Measurements from ENCODE around the gene CYTH4. TPM values are rescaled to one million over a fixed set of nuclear protein-coding genes. Genes with fewer than 3 reads are reported as not detected.

Gene CYTH4
- total and polyA plus RNA-seq, 2 of the 13 experiments (the other 11 are each of a cell fraction or from before 2014, with no cell fraction given): not detected

DNA sequence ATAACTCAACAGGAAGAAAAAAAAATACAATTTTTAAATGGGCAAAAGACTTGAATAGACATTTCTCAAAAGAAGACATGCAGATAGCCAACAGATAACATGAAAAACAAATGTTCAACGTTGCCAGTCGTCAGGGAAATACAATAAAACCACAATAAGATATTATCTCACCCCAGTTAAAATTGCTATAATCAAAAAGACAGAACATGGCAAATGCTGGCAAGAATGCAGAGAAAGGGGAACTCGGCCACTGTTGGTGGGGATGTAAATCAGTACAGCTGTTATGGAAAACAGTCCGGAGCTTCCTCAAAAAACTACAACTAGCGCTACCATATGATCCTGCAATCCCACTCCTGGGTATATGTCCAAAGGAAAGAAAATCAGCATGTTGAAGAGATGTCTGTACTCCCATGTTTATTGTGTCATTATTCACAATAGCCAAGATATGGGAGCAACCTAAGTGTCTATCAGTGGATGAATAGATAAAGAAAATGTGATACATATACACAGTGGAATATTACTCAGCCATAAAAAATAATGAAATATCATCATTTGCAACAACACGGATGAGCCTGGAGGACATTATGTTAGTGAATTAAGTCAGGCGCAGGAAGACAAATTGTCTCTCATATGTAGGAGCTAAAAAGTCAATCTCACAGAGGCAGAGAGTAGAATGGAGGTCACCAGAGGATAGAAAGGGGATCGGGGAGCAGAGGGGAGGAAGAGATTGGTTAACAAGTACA is 12.2 kb upstream of the CYTH4 start:
- H3K79me2 ChIP-seq (ENCODE audit: insufficient read depth, low read length): no peaks in the 10 kb centered on the region
- no peak overlapping the region for H2AFZ ChIP-seq (ENCODE audit: low read length)
- H3K27me3 ChIP-seq (ENCODE audit: control insufficient read depth in 1 of 2, insufficient read depth in 2 of 2, low read length in 2 of 2): peaks cover 3 to 48% of the 10 kb centered on the region in 2 experiments; a peak in 4 of 5 replicates
- POLR2A ChIA-PET: no interaction called here
- intact Hi-C loops (cut with micrococcal nuclease; ENCODE audit: unreplicated experiment) (loop anchor here (5.0 kb wide), 1 partner anchor 187 kb away; no protein-coding TSS in a partner anchor), in situ Hi-C loops (cut with HindIII; ENCODE audit: extremely low pct_ligation_motif_present, low pct_unique_long_range_greater_than_20kb) (no loop called here)
- no peak for DNase-seq (ENCODE audit: low spot score)
- H3K4me1 ChIP-seq (ENCODE audit: insufficient read depth, low read length): 0 out of 2 replicates have a peak, but pooled peaks cover 6% of the 10 kb centered on the region
- TF ChIP-seq, protein P1, sequence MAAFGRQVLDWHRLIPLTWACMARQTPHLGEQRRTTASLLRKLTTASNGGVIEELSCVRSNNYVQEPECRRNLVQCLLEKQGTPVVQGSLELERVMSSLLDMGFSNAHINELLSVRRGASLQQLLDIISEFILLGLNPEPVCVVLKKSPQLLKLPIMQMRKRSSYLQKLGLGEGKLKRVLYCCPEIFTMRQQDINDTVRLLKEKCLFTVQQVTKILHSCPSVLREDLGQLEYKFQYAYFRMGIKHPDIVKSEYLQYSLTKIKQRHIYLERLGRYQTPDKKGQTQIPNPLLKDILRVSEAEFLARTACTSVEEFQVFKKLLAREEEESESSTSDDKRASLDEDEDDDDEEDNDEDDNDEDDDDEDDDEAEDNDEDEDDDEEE (CRISPR knock-in tag; IDR thresholded peaks at IDR 0.05): no peak
- TF ChIP-seq ZKSCAN8 (CRISPR knock-in tag; IDR thresholded peaks at IDR 0.05; ENCODE audit: borderline replicate concordance) (no peak), KDM6A (CRISPR knock-in tag; IDR thresholded peaks at IDR 0.05; ENCODE audit: low read depth) (no peak), TFDP2 (CRISPR knock-in tag; IDR thresholded peaks at IDR 0.05) (no peak), KLF15 (CRISPR knock-in tag; IDR thresholded peaks at IDR 0.05; ENCODE audit: borderline replicate concordance) (no peak), U2AF1 (optimal IDR thresholded peaks at IDR 0.05; ENCODE audit: low read depth, low read length) (no peak), ZNF83 (CRISPR knock-in tag; IDR thresholded peaks at IDR 0.05; ENCODE audit: borderline replicate concordance) (no peak), GRHL1 (CRISPR knock-in tag; conservative IDR thresholded peaks at IDR 0.05) (no peak), NCOA1 (CRISPR knock-in tag; IDR thresholded peaks at IDR 0.05) (no peak), NFKBIZ (CRISPR knock-in tag; IDR thresholded peaks at IDR 0.05) (no peak), MXD1 (CRISPR knock-in tag; IDR thresholded peaks at IDR 0.05) (no peak), MYNN (CRISPR knock-in tag; IDR thresholded peaks at IDR 0.05; ENCODE audit: low read depth) (no peak)
- FAIRE-seq: no peak
- no peak overlapping the region for H3K4me3 ChIP-seq (replicated peaks in 1 of 3; ENCODE audit: insufficient read depth in 1 of 3, low read depth in 2 of 3, low read length in 3 of 3)
- no peak for ATAC-seq
- H3K36me3 ChIP-seq (replicated peaks in 1 of 2; ENCODE audit: control insufficient read depth in 1 of 2, insufficient read depth in 2 of 2, low read length in 2 of 2): no peaks in the 10 kb centered on the region
- no peaks in the 10 kb centered on the region for H3K9me3 ChIP-seq (ENCODE audit: low read length)
- CTCF ChIA-PET (ENCODE audit: low intra/inter-chr PET ratio, low total read pairs): no interaction called here
- no peak overlapping the region for H3K9ac ChIP-seq (ENCODE audit: insufficient read depth, low read depth, low read length)
- H3K4me2 ChIP-seq (ENCODE audit: low read depth, low read length): no peak overlapping the region
- H3K27ac ChIP-seq (ENCODE audit: extremely low read length, insufficient read depth, low read length): no peak overlapping the region
- no TSS peak for BruUV-seq (replicated peaks)
- H4K20me1 ChIP-seq (ENCODE audit: insufficient read depth, low read length): no peaks in the 10 kb centered on the region
- 28% methylated on average over 8 of the region's 8 CpGs for WGBS (ENCODE audit: low lambda C conversion rate)
